ENCODE measurements around the gene SRRM2. TPM values are rescaled to one million over a fixed set of nuclear protein-coding genes. Genes with fewer than 3 reads are reported as not detected.

SRRM2 gene
- total RNA-seq, 3 donors from 2014 or later: 538 to 819 (median 692) TPM

GRCh38 chr16:2818272-2818876 is 65.9 kb downstream of the SRRM2 start:
- intact Hi-C loops (cut with DNase I, micrococcal nuclease): no loop called here
- DNase-seq (peak in 1 of 3 donors; percentile 17), ATAC-seq (no peak)
- H3K4me3 ChIP-seq: no peak overlapping the region
- no peaks in the 10 kb centered on the region for H3K4me1 ChIP-seq (ENCODE audit: low read depth)
- no peak for TF ChIP-seq CTCF (IDR thresholded peaks at IDR 0.05)
- H3K36me3 ChIP-seq (ENCODE audit: low read depth): no peaks in the 10 kb centered on the region
- no peaks in the 10 kb centered on the region for H3K9me3 ChIP-seq

- H3K4me1 ChIP-seq (ENCODE audit: low read depth): no peaks in the 10 kb centered on the region
These were observed 66.9 kb downstream of the SRRM2 start for GRCh38 chr16:2819179-2819938.

GRCh38 chr16:2819939-2820835 is 67.7 kb downstream of the SRRM2 start:
- Histone ChIP-seq H3K4me1 (ENCODE audit: low read depth) (no peaks in the 10 kb centered on the region), H3K4me3 (no peak overlapping the region), H3K36me3 (ENCODE audit: low read depth) (no peaks in the 10 kb centered on the region), H3K9me3 (no peaks in the 10 kb centered on the region)
- no peak for ATAC-seq
- DNase-seq: peak in 1 of 3 donors; percentile 16
- TF ChIP-seq CTCF (IDR thresholded peaks at IDR 0.05): no peak
- intact Hi-C loops (cut with DNase I, micrococcal nuclease): no loop called here

More at GRCh38 chr16:2819179-2819938, 66.9 kb downstream of the SRRM2 start:
- Histone ChIP-seq H3K9me3 (no peaks in the 10 kb centered on the region), H3K36me3 (ENCODE audit: low read depth) (no peaks in the 10 kb centered on the region), H3K4me3 (no peak overlapping the region)
- no peak for ATAC-seq
- DNase-seq: peak in 1 of 3 donors; percentile 7
- intact Hi-C loops (cut with DNase I, micrococcal nuclease): no loop called here
- TF ChIP-seq CTCF (IDR thresholded peaks at IDR 0.05): no peak

Other genes with a start within 250 kb of the SRRM2 start
- gene ATP6V0C, start 238.7 kb upstream of the SRRM2 start, total RNA-seq: 100 to 1,000 TPM; 171 to 261 (median 201) TPM
- gene AMDHD2, start 232.3 kb upstream of the SRRM2 start, total RNA-seq: 10 to 100 TPM; 33.6 to 51.2 (median 38.4) TPM
- 1 to 10 TPM in 1 of 3 donors, under 1 TPM in 1, not detected in 1; 0.89 to 1.2 TPM for gene CEMP1, start 221.2 kb upstream of the SRRM2 start, total RNA-seq
- gene PDPK1, start 214.6 kb upstream of the SRRM2 start, total RNA-seq: 10 to 100 TPM; 73.3 to 79.6 (median 79.3) TPM
- gene KCTD5, start 70.1 kb upstream of the SRRM2 start, total RNA-seq: 10 to 100 TPM; 28.2 to 80.7 (median 48.5) TPM
- gene PRSS27, start 32.4 kb upstream of the SRRM2 start, total RNA-seq: 1 to 10 TPM; 1.1 to 2.2 (median 1.4) TPM
- gene ELOB, start 24.6 kb downstream of the SRRM2 start, total RNA-seq: 100 to 1,000 TPM; 231 to 296 (median 285) TPM
- not detected for gene PRSS33, start 34.9 kb downstream of the SRRM2 start, total RNA-seq
- not detected for gene PRSS41, start 45.8 kb downstream of the SRRM2 start, total RNA-seq
- gene PRSS21, start 64.6 kb downstream of the SRRM2 start, total RNA-seq: 1 to 10 TPM in 1 of 3 donors, under 1 TPM in 2; 0.51 to 4.1 (median 0.58) TPM
- 10 to 100 TPM in 2 of 3 donors, 1 to 10 TPM in 1; 6.8 to 40.7 (median 24.3) TPM for gene ZG16B, start 77.7 kb downstream of the SRRM2 start, total RNA-seq
- 10 to 100 TPM in 1 of 3 donors, 1 to 10 TPM in 2; 1.6 to 29.0 (median 1.9) TPM for gene PRSS22, start 105.5 kb downstream of the SRRM2 start, total RNA-seq
- 10 to 100 TPM; 23.3 to 26.9 (median 25.3) TPM for gene FLYWCH2, start 130.6 kb downstream of the SRRM2 start, total RNA-seq
- 10 to 100 TPM; 26.6 to 46.0 (median 34.3) TPM for gene FLYWCH1, start 159.3 kb downstream of the SRRM2 start, total RNA-seq
- gene KREMEN2, start 211.6 kb downstream of the SRRM2 start, total RNA-seq: 1 to 10 TPM in 2 of 3 donors, under 1 TPM in 1; 0.22 to 1.7 (median 1.3) TPM
- gene PAQR4, start 216.7 kb downstream of the SRRM2 start, total RNA-seq: 10 to 100 TPM in 1 of 3 donors, 1 to 10 TPM in 2; 4.2 to 16.1 (median 8.0) TPM
- gene PKMYT1, start 227.8 kb downstream of the SRRM2 start, total RNA-seq: 10 to 100 TPM in 1 of 3 donors, 1 to 10 TPM in 2; 3.1 to 20.0 (median 6.9) TPM

All from mucosa of descending colon (tissue), 3 donors.